Kidney capillary endothelial cell (primary cell): Measurements from ENCODE around the gene ATP8A2.

Experiments
- DNase-seq: peaks from one replicate; pipeline ENCODE4 v3.0.0-alpha.2; 2018; ENCODE audit warnings: low spot score

ATP8A2 gene

DNA sequence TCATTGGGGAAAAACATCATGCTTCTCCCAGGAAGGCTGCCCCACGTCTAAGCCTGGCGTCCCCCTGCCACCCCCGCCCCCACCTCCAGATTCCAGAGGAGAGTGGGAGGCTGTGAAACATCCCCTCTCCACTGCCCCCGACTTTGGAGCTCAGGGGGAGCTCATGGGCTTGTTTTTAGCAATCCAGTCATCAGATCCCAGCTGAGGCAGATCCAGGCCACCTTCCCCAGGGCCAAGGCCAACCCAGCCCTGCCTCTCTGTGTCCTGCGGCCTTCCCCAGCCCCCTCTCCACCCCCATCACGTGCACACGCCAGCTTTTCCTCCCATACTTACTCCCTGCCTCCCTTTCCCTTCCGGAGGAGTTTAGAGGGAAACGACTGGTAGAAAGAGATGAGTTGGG is 641.2 kb downstream of the ATP8A2 start:
- DNase-seq, result no peak

DNA sequence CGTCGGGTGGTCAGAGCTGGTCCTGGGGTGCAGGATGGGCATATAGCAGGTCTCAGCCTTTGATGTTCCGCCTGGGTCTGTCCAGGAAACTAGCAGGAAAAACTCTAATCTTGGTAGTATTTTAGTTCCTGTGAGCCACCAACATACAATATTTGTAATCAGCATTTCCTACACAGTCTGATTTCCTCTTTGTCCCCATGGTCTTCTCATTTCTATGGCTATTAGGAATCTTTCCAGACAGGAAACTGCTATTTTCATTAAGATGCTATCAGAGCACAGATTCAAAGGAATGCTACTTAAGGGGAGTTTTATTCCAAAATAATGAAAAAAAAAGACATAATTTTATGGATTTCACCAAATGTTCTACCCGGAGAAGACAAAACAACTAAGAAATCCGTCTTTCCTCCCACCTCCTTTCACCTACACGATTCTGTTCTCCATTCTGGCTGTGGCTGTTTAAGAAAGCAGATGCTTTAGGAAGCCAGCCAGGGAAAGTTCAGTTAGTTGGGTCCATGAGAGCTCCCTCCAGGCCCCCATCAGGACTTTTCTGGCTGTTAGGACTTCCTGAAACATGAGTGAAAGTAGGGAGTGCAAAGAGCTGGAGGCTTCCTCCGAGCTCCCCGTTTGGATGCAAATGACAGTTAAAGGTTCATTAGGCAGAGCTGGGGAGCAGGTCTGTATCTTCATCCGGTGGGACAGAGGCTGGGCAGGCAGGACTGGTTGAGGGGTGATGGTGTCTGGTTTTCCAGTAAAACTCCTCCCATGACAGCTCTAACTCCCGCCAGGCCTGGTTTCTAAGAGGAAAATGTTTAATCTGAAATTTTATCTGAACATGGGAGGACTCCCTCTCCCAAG is 643.7 kb downstream of the ATP8A2 start:
- DNase-seq, result peak; percentile 81

DNA sequence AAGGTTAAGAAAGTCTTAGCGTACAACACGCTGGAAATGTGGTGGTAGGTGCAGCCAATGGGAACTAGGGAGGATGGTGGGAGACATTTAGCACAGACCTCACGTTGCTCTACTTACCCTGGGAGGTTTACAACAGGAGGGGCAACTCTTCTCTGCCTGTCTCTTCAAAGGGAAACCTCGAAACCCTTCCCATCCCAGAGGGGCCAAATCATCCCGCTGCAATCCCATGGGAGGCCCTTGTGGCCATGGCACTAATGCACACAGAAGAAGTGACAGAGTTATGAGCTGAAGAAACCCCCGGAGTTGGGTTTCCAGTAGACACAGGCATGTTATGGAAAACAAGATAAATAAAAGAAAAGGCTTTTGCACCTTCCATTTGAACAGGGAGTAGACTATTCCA is 644.4 kb downstream of the ATP8A2 start:
- DNase-seq, result no peak

DNA sequence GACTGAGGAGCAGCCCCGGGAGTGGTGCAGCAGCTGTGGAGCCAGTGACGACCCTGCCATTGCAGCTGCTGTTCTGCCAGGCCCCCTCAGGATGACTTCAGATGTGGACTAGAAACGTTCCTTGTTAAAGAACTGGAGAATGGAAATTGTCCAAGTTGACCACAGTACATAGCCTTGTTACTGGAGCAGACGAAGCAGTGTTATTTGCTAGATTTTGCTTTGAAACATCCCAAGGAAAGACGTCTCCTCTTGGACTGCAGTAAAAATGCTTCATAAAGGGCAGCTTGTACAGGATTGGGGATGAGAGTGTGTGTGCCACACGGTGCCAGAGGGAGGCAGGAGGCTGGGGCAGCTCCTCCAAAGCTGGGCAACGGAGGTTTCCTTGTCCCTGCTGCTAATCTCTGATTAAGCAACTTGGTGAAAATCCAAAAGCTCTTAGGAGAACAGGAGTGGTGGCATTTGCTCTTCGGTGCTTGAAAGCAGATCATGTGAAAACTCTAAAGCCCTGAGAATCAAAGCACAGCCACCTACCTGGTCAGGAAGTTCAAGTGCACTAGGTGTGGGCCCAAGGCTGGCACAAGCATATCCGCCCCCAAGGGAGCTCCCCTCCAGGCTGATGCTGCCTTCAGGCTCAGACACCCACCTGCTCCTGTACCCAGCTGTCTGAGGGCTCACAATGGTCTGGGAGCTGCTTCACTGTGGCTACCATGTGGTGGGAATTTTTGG is 645.6 kb downstream of the ATP8A2 start:
- DNase-seq, result no peak

DNA sequence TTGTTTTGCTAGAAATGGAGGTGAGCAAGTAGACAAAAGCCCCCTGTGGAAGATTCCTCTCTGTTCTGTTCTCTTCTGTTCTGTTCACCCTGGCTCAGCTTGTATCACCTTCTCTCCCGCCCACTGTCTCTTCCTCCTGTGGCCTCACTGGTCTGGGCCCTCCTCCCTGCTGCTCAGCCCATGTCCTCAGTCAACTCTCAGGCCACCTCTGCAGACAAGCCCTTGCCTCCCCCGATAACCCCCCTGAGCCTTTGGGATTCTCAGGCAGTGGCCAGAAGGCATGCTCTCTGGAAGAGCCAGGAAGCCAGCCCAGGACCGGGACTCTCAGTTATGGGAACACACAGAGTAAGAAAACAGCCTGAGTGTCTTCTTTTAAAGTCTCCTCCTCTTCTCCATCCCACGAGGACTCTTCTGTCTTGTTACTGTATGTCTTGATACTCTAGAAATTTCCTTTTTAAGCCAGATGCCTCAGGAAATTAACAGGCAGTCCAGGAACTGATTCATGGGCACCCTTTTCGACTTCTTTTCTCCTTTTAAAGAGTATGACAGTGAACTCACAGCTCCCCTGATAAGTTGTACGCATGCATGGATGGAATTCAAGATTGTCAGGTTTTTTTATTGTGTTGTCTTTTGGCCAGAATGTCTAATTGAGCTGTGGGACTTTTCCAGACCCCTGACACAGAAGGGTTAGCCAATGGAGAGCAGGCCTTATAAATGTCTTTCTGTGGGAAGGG is 646.3 kb downstream of the ATP8A2 start:
- DNase-seq, result peak; percentile 81

DNA sequence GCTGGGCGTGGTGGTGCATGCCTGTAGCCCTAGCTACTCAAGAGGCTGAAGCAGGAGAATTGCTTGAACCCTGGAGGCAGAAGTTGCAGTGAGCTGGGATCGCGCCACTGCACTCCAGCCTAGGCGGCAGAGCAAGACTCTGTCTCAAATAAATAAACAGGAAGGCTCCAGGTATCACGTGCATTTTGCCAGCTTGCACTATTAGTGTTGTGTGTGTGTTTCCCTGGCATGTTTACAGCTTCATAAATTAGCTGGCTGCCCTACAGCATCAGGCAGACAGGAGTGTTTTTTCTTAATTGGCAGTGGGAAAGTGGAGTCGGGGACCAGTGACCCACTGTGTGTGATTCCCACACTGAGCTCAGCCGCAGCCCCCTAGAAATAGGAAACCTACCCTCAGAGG is 647.5 kb downstream of the ATP8A2 start:
- DNase-seq, result no peak

DNA sequence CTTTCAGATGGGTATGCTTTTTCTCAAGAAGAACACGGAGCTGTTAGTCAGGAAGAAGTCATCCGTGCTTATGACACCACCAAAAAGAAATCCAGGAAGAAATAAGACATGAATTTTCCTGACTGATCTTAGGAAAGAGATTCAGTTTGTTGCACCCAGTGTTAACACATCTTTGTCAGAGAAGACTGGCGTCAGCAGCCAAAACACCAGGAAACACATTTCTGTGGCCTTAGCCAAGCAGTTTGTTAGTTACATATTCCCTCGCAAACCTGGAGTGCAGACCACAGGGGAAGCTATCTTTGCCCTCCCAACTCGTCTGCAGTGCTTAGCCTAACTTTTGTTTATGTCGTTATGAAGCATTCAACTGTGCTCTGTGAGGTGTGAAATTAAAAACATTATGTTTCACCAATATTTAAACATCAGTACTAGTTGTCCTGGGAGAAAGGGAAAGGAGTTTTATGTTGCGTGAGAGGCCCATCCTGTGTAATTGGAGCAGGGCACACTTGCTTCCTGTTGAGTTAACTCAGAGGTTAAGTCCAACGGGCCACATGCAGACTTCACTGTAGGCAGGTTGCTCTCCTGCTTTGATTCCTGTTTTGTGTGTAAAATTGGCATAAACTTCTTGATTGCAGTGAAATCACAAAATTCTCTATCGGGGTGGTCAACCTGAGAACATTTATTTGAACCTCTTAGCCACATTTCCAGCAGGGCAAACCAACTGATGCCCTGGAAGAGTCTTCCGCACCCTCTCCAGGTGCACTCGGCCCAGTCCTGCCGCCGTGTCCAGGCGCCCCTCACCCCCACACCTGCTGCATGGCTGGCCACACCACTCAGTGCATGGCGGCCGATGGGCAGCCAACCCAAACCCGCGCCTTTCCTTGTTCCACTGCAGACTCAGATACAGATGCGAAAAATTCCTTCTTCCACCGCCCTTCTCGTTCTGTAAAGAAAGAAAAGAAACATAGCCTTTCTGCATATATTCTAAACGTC is 648.4 kb downstream of the ATP8A2 start:
- peak; percentile 89 for DNase-seq

DNA sequence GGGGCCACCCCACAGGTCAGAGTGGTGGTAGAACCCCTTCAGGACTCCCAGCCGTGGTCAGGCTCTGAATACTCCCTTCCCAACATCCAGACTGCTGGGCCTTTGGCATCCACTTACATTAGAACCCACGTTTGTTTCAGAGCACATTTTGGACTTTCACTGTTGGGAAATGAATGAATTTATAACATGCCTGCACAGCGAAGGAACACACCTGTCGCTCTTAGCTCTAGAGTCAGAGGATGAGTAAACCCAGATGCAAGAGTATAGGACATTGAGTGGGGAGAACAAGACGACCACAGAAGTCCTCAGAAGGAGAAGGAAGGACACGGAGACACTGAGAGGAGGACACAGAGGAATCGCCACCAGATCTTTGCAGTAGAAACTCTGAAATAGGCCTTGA is 649.1 kb downstream of the ATP8A2 start:
- DNase-seq, result no peak

DNA sequence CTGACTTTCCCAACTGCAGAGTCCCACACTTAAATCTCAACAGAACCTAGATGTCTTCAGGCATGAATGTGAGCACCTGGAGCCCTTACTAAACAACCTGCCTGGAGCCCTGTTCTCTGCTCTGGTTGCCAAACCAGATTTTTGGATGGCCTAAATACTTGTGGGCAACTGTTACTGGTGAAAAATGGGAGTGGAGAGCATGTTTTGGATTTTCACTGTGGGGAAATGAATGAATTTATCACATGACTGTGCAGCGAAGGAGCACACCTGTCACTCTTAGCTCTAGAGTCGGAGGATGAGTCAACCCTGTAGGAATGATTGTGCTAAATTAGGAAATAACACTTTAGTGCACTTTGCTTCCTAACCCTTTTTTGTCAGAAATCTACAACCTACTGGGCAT is 649.7 kb downstream of the ATP8A2 start:
- DNase-seq, result no peak

DNA sequence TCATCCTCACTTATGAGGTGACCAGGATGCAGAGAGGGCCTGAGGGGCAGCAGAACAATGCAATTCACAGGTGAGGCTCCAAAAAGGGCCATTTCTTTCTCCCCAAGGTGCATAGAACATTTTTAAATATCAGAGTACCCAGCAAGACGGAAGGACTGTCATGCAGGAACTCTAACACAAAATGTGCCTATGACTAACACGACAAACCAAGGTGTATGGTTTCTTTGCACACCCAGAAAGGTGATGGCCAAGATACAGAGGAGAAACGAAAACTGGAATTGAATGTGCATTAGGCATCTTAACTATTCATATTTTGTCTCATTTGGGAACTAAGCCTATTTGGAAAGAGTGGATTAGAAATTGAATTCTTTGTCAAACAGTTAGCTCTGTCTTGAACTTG is 650.2 kb downstream of the ATP8A2 start:
- no peak for DNase-seq

DNA sequence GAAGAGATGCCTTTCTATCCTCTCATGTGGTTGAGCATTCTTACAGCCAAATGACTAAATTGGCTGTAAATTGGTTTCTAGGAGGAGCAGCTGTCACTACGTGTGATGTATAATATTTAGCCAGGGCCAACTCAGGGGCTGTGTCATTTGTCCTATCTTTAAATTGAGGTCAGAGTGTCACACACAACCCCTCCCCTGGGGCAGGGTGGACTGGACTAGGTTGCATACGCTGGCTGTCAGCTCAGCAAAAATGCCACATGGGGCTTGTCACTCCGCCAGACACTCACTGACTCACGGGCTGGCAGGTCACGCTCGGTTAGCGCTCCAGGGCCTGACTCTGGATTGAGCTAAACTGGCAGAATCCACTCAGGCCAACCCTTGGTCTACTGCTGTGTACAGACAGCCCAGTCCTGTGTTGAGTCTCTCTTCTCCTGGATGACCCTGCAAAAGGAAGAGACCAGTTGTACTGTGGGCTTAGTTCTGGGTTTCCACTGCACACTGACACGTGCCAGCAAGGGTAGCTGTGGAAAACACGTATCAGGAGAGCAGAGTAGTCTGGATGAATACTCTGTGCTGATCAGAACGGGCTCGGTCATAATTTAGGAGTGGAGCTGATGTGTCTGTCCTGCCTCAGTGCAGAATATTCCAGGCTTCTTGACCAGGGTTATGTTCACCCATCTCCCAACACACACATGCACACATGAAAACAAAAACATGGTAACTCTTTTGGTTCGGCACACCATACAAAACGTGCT is 650.9 kb downstream of the ATP8A2 start:
- no peak for DNase-seq

DNA sequence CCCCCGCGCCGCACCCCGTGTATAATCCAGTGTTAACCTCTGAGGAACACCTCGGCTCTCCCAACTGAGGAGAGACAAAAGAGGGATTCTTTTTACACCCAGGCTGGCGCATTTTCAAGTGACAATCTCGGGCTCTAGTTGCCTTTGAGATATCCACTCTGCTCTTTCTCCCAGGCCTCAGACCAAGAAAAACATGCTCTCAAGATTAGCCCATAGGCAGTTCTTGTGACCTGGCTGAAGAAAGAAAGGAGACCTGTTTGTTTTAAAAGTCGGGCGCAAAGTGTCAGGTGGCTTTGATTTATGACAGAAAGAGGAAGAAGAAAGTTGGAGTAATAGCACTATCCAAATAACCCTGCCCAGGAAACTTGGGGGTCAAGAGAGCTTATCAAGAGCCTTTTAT is 652.8 kb downstream of the ATP8A2 start:
- DNase-seq, result no peak

DNA sequence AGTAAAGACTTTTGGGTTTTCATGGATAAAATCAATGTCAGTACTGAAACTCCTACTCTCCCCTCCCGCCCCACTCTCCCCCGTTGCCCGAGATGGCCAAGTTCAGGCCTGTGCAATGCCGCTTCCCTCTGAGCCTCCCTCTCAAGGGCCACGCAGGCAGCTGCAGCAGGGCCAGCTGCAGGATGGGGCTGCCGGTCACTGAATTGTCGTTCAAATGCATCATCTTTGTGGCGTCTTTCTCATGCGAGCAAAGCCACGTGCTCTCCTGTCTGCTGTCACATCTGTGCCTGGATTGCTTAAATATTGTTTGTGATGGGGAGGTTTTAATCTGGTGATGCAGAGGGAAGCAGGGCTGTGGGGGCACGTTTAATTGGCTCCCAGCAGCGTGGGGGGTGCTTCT is 653.4 kb downstream of the ATP8A2 start:
- DNase-seq, result no peak

DNA sequence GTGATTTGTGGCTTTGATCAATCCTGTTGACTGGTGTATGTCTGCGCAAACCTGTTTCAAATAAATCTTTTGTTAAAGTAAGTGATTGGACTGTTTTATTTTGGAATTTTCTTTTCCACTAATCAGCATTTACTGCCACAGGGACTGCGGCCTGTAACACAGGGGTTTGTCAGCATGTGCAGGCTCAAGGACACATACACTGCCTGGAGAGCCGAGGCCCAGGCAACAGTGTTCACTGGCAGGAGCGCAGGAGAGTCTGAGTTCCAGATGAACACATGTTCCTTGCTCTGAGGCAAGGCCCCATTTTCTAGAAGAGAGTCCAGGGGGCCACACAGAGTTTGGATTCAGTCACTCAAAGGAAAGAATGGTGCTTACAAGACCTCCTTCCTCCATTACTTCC is 654.0 kb downstream of the ATP8A2 start:
- DNase-seq, result no peak

DNA sequence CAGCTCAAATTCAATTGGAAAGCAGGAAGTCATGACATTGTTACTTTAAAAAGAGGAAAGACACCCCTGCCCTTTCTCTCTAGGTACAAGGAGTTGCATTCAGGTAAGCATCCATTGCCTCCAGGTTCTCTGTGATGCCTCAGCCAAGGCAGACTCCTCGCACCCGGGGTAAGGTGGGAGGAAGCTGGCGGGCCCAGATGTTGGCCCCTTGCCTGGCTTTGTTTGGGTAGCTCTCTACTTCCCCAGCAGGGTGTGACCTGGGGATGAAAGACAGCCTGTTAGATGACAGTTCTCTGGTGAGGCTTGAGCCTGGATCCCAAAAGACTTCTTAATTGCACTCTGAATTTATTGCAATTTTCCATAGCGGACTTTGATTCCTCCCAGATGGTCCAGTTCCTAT is 654.4 kb downstream of the ATP8A2 start:
- DNase-seq, result no peak

DNA sequence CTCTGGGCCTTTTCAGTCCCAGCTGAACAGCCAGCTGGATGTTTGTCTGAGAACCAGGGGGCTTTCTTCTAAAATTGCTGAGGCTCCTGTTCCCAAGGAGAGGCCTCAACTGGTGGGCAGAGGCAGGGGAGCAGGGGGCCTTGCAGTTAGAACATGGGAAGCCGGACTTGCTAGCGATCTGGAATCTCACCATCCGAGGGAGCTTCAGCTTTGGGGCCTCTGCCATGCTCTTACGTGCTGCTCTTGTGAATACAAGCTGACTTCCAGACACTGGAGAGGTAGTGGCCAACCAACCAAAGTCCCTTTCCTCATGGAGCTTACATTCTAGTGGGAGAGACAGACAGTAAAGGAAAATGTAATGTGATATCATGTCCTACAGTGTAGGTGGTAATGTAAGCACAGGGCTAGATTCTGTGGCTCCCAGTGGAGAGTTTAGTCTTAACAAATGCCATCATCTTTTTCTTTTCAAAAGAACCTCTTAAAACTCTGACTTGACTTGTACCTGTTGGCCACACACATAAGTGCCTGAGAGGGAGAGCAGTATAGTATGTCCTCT is 657.9 kb downstream of the ATP8A2 start:
- no peak for DNase-seq

DNA sequence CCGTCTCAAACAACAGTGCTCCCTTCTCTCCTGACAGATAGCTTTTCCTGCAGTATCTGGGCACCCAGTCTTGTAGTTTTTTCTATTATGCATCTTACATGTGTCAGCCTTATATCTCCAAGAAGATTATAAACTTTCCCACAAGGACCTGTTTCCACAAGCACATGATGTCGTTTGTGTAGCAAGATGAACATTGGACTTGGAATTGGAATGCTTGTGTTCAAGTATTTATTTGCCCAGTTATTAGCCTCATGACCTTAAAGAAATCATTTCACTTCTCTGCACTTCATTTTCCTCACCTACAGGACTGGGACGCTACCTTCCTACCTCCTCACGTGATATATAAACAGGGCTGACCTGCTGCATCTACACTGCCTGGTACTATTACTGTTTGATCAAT is 658.6 kb downstream of the ATP8A2 start:
- no peak for DNase-seq

DNA sequence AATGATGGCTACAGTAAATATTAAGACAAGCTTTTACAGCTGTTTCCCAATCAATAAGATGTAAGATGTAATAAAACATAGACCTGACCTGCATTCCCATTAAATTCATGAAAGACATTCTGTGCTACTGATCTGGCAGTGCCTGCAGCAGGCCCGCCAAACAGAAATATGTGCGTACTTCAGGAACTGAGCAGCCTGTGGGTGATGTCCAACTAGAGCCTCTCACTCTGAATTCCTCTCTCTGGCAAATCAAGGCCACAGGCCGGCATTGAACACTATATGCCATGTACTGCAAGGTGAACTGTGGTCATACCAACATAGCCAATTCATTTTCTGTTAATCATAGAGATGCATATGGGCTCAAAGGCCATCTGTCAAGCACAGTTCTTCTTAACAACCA is 662.2 kb downstream of the ATP8A2 start:
- no peak for DNase-seq

DNA sequence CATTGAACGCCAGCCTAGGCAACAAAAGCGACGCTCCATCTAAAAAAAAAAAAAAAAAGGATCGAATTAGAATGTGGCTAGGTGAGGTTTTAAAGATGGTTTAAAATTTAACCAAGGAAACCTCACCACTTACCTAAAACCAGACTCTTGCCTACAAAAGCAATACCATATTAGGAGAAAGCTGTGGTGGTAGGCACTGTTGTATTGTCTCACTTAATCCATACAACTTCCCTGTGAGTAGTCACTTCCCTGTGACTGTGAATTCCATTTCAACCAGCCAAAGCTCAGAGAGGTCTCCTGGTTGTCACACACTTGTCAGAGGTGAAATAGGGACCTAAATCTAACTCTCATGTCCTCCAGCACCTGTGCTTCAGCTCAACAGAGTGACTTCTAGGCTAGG is 664.6 kb downstream of the ATP8A2 start:
- DNase-seq, result no peak

DNA sequence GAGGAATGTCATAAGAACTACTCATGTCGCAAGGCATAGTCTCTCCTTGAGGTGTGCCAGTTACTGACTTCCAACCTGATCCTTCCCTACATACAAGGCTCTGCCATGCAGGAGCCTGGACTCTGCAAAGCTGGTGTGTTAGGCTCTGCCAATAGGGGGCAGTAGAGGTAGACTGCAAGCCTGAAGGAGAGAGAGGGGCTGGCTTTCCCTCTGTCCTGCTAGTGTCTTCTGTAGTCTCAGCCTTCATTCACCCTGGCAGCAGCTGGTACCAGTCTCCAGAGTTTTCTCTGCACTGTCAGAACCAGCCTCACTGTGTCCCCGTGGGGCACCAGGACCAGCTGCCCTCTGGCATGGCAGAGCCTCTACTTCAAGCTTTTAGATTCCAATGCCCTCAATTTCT is 665.5 kb downstream of the ATP8A2 start:
- no peak for DNase-seq
